Measurements from ENCODE around the gene ARHGAP18.

The ARHGAP18 gene

DNA sequence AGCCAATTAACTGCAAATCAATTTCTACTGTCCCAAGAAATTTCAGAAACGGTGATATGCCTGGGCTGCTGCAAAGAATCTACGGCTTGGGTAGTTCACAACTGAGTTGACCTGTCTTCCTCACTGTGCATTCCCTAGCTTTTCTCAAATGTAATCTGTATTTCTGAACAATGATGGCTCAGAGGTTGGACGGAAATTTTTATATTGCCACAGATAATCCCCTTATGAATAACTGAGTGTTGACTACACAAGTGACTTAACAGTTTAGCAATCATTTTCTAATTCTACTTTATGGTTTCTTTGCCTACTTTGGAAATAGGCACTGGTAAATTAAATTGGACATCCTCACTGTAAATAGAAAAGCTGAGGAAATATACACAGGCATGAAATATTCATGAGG lies 94.5 kb downstream of the ARHGAP18 start:
- DNase-seq (ENCODE audit: low read depth), result no peak

DNA sequence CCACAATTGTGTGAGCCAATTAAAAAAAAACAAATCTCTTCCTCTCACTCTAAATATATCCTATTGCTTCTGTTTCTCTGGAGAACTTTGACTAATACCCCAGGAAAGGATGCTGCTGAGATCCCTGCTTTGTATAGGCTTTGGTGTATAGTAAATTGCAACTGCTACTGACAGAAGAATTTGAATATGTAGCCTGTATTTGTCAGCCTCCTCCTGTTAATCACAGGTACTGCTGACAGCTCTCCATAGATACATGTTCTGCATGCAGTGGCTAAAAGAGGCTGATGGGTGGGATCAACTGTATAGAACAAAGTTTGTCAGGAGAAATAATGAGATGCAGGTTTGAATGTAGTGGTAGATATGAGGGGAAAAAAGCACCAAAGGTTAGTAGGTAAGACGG lies 95.0 kb downstream of the ARHGAP18 start:
- DNase-seq (ENCODE audit: low read depth), result no peak

DNA sequence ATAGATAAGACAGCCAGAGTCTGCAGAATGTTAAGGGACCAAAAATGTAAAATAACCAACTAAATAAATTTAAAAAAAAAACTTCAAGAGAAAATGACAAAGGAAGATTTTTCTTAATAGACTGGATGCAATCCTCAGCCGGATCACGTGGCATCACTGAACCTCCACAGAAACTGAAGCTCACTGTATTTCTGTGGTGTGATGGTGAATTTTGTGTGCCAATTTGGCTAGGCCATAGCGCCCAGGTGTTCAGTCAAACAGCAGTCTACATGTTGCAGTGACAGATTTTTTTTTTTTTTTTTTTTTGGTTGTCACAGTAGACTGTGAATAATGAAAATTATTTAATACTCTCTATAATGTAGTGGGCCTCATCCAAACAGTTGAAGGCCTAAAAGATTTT lies 95.5 kb downstream of the ARHGAP18 start:
- no peak for DNase-seq (ENCODE audit: low read depth)

DNA sequence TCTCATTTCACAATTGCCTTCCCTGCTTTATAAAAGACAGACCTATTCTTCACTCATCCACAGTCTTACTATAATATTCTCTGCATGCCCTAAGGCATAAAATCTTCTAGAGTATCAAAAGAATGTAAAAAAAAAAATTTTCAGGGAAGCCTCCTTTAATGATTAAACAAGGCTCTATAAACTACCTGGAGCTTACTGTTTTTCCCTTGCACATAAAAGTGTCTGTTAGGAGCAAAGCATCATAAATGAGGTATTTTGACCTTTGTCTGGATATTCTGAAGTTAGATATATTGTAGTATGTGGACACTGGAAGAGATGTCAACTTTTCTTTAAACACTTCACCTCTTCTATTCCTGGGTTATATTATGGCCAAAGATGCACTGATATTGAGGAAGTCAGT lies 97.5 kb downstream of the ARHGAP18 start:
- no peak for DNase-seq (ENCODE audit: low read depth)

DNA sequence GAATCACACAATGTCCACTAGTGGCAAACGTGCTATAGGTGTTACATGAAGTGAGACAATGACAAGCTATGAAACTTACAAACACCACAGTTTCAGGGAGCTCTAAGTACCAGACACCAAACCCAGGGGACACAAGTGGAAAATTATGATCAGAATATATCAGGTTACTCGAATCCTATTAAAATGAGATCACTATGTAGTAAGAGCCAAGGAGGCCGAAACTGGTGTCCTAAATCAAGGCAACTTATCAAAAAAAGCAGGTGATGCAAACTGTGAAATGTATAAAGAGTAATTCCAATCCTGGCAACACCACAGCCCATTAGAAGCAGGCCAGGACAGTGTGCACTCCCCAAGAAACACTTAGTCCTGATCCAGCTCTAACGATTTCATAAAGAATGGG lies 100.3 kb downstream of the ARHGAP18 start:
- DNase-seq (ENCODE audit: low read depth), result no peak

DNA sequence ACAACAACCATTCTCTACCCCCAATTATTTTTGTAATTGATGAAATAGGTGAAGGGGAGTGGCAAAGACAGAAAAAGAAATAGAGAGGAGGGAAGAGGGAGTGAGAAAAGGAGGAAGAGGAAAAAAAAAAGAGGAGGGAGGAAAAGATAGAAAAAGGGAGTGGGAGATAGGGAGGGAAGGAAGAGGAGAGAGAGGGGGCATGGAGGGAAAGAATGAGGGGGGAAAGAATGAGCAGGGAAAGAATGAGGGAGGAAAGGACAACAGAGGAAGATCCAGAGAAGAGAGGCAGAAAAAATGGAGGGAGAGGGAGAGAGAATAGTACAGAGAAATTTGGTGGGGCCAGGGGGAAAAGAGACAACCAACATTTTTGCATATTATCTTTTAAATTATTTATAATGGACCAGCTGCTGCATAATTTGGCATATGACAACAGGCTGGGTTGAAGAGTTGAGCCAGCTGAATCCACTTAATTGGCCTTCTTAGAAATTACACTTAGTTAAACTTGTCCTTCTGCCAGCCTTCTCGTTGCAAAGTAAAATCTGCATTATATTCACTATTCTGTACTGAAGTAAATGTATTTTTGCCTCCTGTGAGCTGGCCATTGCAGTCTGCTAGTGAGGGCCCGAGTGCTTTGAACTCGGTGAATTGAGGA lies 101.0 kb downstream of the ARHGAP18 start:
- DNase-seq (ENCODE audit: low read depth), result no peak

DNA sequence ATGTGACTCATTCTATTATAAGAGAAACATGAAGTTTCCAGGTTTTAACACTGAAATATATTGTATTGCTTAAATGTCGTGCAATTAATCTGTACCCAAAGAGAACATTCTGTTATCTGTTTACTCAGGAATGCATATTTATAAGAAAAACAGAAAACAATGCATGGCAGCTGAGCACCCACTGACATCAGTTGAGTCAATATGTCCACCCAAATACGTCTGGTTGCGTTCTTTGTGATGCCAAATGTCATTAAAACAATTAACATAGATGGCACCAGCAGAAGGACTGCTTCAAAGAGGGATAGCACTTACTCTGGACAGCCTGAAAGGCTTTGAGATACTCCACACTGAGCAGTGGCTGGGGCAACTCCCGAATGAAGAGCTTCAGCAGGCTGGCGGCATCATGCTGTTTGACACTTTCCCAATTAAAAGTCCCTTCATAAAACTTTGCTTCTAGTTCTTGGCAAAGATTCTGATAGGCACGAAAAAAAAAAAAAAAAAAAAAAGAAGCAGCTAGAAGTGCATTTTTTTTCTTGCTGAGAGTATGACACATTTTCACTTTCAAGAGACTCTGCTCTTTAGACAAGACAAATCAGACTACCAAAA lies 102.3 kb downstream of the ARHGAP18 start:
- DNase-seq (ENCODE audit: low read depth), result no peak

DNA sequence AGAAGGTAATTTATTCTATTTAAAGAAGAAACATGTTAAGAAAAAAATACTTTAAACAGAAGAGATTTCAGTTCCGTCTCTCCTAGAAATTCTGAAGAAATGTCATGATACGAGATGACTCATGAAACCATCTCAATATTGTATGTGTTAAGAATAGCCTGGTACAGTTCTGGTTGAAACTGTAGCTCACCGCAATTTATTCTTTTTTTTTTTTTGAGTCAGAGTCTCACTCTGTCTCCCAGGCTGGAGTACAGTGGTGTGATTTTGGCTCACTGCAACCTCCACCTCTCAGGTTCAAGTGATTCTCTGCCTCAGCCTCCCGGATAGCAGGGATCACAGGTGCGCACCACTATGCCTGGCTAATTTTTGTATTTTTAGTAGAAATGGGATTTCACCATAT lies 103.3 kb downstream of the ARHGAP18 start:
- DNase-seq (ENCODE audit: low read depth), result no peak

DNA sequence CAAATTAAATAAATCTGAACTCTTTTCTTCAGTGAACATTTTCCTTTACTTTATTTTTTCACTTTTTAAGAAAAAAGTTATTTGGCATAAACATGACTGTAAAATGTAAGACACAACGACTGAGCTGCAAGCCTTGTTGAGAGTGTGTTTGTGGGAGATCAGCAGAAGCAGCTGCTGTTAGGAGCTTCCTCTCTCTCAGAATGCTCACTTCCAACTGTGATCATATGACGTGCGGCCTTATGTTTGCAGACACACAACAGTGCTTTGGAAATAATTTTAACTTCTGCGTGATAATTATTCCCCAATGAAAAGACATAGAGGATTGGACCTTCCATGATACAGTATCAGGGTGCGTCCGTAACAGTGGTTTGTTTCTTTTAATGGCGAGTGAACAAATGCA lies 104.0 kb downstream of the ARHGAP18 start:
- no peak for DNase-seq (ENCODE audit: low read depth)

DNA sequence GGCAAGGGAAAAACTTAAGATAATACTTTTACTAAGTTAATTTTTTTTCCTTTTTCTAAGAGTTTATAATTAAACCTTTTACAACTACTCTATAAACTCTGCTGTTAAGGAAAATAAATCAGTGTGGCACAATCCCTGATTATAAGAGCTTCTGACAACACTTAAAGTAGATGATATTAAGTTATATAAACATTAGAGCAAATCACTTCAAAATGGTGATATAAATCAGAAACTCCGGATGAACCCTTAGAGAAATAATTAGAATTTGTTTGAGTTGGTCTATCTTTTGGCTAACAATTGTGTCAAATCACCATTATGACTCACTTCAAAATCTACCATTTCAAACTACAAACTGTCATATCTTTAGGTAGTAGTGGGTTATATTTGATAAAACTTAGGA lies 104.9 kb downstream of the ARHGAP18 start:
- no peak for DNase-seq (ENCODE audit: low read depth)

DNA sequence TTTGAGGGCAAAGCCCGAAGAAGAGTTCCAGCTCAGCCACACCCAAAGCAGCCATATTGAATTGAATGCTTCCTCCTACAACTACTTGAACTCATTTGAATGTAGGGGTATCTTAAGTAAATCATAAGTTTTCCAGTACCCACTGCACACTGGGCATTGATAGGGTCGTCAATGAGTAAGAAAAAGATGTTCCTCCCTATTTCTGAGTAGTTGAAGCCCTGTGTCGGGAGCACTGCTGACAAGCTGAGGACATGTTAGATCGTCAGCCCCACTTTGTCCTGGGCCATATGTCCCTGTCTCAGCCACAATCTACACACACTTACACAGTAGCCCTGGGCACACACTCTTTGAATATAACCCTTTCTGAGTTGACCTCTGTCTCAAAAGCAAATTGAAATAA lies 105.7 kb downstream of the ARHGAP18 start:
- no peak for DNase-seq (ENCODE audit: low read depth)

DNA sequence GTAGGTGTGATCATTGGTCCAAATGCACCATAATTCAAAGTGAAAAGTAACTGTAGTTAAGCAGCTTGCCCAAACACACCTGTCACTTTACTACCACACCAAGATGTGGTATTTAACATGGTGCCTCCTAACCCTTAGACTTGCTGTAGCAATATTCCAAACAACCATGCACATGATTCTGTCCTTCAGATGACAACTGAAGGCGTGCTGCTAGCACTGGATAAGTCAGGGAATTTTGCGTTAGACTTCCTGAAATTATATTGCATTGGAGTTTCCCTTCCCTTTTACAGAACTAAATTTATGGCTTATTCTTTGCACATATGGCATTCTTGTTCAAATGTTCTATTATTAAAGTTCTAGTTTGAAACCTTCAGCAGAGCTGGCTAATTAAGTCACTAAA lies 106.2 kb downstream of the ARHGAP18 start:
- no peak for DNase-seq (ENCODE audit: low read depth)

DNA sequence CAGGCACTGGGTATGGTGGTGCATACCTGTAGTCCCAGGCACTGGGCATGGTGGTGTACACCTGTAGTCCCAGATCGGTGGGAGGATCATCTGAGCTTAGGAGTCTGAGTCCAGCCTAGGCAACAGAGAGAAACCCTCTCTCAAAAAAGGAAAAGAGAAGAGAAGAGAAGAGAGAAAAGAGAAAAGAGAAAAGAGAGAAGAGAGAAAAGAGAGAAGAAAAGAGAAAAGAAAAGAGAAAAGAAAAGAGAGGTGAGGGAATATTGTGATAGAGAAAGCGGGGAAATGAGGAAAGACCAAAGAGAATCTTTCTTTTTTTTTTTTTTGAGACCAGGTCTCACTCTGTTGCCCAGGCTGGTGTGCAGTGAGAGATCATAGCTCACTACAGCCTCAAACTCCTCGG lies 108.7 kb downstream of the ARHGAP18 start:
- no peak for DNase-seq (ENCODE audit: low read depth)

DNA sequence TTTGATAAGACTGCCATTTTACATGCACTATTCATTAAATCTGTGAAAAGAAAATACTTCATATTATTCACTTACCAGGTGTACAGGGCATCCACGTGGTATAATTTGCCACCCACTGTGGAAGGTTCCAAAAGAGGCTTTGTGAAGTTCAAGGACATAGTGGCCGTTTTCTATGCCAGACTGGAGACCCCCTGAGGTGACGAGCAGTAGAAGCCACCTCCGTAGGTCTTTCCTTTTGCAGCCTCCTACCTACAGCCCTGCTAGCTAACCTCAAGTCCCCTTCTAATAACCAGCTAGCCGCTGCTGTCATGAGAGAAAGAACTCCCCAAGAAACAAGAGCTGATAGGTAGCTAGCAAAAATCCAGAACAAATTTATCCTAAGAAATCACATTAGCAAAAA lies 110.5 kb downstream of the ARHGAP18 start:
- no peak for DNase-seq (ENCODE audit: low read depth)

DNA sequence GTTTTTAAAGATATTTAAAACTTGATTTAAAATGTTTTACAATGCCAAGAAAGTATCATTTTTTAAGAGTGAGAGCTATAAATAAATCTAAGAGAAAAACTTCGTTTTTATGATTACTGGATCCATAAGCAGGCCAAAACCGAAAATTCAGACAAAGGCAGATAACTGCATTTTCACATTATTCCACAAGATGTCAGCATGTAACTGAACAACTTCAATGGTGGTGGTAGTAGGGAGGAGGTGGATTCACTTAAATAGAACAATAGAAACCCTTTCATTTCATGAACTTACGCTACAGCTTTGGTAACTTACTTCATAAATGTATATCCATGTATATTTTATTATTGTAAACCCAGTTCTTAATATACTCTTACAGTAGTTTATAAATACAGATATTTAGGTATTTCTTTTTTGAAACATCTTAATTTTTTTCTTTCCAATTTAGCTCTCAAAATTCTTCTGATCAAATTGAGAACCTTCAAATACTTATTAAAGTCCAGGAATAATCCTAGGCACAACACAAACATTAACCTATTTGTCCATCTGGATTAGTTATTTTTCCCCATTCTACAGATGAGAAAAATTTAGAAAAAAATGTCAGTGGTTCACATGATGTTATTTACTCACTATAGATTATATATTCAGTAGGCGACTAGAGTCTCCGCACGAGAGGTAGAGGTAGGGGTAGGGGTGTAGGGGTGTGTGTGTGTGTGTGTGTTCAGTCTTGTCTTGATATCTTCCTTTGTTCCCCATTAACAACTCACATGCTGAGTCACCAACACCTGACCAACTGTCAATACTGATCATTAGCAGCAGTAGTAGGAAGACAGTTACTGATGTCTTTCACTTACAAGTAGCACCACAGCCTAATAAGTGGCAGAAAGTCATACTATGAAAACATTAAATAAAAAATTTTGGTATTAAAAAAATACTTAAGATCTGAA lies 111.5 kb downstream of the ARHGAP18 start:
- no peak for DNase-seq (ENCODE audit: low read depth)

DNA sequence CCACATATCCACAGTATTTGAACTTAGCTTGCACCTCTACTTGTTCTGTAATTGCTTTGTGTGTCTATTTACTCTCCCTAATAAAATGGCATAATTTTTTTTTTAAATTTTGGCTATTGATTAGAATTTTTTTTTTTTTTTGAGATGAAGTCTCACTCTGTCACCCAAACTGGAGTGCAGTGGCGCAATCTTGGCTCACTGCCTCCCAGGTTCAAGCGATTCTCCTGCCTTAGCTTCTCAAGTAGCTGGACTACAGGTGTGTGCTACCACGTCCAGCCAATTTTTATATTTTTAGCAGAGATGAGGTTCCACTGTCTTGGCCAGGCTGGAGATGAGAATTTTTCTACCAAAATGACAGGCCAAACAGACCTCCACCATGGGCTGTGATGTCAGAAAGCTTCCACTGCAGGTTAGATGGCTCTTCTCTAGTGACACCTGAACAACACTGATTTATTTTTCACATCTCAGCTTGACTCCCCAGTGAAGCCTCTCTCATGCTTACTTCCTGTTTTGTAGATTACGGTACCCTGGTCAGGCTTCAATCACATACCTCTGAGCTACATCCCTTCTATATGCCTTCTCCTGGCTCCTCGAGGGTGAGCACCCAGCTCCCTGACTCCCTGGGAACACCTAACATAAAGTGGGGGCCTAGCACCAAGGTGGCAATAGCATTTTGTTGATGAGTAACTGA lies 112.8 kb downstream of the ARHGAP18 start:
- DNase-seq (ENCODE audit: low read depth), result no peak

DNA sequence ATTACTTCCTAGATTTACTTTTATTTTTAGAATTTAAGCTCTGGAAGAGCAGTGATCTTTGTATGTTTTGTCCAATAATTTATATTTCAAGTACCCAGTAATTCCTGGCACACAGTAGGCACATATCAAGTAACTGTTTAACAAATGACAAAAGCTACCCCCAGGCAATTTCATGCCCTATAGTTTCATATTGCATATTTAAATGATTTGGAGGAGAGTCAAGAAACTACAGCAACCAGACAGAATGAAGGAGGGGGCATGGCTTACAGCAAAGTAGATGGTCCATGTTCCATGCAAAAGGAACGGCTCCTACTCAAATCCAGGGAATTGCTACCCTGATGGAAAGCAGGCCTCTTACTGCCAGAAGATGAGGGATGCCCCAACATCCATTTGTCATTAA lies 113.5 kb downstream of the ARHGAP18 start:
- DNase-seq (ENCODE audit: low read depth), result no peak

DNA sequence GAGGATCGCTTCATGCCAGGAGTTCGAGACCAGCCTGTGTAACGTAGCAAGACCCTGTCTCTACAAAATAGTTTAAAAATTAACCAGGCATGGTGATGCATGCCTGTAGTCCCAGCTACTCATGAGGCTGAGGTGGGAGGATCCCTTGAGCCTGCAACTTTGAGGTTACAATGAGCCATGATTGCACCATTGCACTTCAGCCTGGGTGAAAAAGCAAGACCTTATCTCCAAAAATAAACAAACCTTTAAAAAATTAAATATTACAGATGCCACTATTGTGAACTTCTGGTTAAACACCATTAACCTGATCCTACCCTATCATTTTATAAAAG lies 116.8 kb downstream of the ARHGAP18 start:
- no peak for DNase-seq (ENCODE audit: low read depth)

DNA sequence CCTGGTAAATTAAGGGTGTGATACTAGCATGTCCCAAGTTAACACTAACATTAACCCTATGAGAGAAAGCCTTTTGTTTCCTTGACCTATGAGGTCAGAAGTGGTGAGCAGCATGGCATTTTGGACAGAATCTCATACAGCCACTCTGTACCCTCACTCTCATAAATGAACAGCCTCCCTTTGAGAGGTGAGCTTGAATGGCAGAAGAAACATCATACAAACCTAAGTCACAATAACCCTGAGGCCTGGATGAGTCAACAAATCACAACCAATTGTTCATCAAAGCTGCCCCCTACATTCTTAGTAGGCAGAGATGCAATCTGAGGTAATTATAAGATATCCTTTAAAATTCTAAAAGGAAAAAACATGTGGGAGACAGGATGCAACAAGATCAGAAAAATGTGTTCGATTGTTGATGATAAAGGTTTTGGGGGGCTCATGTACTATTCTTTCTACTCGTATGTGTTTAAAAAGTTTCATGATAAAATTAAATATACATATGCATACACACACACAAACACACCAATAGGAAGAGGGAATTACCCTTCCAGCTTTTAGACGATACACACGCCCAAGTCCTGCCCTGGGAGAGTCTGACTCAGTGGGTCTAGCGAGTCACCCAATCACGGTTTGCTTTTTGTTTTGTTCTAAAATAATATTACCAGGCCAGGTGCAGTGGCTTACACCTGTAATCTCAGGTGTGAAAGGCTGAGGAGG lies 117.3 kb downstream of the ARHGAP18 start:
- no peak for DNase-seq (ENCODE audit: low read depth)

DNA sequence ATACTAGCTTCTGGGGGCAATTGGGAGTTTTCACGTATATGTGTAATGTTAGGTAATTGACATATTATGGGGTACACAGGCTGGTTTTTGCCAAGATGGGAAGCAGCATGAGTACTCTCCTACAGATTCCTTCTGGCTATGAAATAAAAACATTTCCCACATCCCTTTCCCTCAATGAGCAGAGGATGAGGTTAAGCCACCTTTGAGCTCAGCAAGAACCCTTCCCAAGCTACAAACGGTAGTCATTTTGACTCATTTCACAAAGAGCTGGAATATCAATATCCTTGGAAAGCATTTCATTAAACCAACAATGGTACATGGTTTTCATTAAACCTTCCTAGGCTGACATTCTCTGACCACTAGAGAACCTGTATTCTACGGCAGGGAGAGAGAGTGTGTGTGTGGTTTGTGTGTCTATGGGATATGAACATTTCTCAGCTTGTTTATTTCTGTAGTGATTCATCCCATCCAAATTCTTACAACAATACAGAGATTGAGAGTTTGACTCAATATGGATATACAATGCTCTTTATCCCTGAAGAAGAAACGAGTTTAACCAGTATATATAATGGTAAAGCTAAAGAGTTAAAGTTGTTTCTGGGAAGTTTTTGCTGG lies 119.5 kb downstream of the ARHGAP18 start:
- DNase-seq (ENCODE audit: low read depth), result no peak

DNA sequence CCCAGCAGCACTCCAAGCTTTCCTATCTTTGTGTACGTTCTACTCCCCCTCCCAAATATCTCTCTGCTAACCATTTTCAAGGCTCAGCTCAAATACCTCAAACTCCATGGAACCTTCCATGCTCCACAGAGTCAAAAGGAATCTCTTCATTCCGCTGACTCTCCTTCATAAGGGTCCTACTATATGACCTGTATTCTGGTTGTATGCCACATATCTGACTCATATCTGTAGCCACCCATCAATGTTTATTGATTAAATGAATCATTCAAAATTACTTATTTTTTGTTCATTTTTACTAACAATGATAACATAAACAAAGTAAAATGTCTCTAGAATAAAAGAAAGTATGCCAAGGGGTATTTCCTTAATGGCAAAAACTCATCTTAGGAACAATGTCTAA lies 123.2 kb downstream of the ARHGAP18 start:
- DNase-seq (ENCODE audit: low read depth), result no peak

DNA sequence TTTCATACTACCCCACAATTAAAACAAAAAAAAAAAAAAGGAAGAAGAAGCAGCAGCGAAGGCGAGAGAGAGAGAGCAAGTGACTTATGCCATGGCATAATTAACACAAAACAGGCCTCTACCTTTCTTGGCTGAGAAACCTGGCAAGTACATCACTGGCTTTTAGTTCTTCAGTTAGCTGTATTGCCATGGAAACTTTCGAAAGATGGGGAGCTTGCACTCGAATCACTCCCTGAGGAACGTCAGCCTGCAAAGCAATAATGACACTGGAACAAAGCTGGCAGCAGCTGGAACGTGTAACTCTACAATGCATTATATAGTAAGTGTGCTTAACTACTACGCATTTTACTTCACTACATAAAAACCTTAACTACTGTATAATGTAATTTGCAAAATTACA lies 126.1 kb downstream of the ARHGAP18 start:
- DNase-seq (ENCODE audit: low read depth), result no peak

Data from stimulated activated CD8-positive, alpha-beta memory T cell treated with anti-CD3 and anti-CD28 coated beads, Interleukin-15, amount 100 ng/mL, for 1 hour (primary cell).